ENCODE data around the gene IFNAR1.
"Not testable (repeated sequence)": the region's sequence is repeated elsewhere in the genome, so short reads cannot be mapped to it uniquely, and the experiment has no call there.

GRCh38 chr21:33379934-33380333, 55.2 kb downstream of the IFNAR1 start:
- TF ChIP-seq POLR2A (IDR thresholded peaks at IDR 0.05; ENCODE audit: low read depth, low read length); CTCF (IDR thresholded peaks at IDR 0.05; ENCODE audit: extremely low read depth in 1 of 2, insufficient read depth in 1 of 2, low read depth in 1 of 2, low read length in 2 of 2); EZH2 (IDR thresholded peaks at IDR 0.05; ENCODE audit: borderline replicate concordance, low read depth, low read length, severe bottlenecking); MAX (IDR thresholded peaks at IDR 0.05; ENCODE audit: insufficient read depth, insufficient read length); POLR2AphosphoS5 (IDR thresholded peaks at IDR 0.05; ENCODE audit: insufficient read depth, low read depth, low read length); MYC (IDR thresholded peaks at IDR 0.05; ENCODE audit: low read depth, low read length); JUN (IDR thresholded peaks at IDR 0.05; ENCODE audit: borderline replicate concordance, insufficient read depth, insufficient read length, low read depth): not testable (repeated sequence)
